Measurements from ENCODE around the gene DROSHA. TPM values are rescaled to one million over a fixed set of nuclear protein-coding genes. Genes with fewer than 3 reads are reported as not detected.
A peak's percentile ranks its signal among the peaks of the same experiment; 100 is the strongest.

Gene DROSHA
- total RNA-seq, 1 experiment from 2014 or later = 106 TPM

- Histone ChIP-seq H4K91ac (ENCODE audit: insufficient read length, low read depth, low read length) (no peak overlapping the region), H3K14ac (ENCODE audit: insufficient read depth, low read length) (no peak overlapping the region), H3K23ac (ENCODE audit: insufficient read length, low read depth, low read length) (no peak overlapping the region), H3K79me1 (ENCODE audit: insufficient read depth, low read depth, low read length, poor library complexity, severe bottlenecking) (peaks cover 5% of the 10 kb centered on the region), H3K56ac (ENCODE audit: insufficient read length, low read depth, low read length) (no peak overlapping the region), H3K23me2 (ENCODE audit: insufficient read length, low read depth, low read length, poor library complexity, severe bottlenecking) (peaks cover 12% of the 10 kb centered on the region), H2BK5ac (ENCODE audit: insufficient read length, low read length) (no peak overlapping the region), H3K4me1 (ENCODE audit: insufficient read depth, low read length) (0 out of 2 replicates have a peak, but pooled peaks cover 3% of the 10 kb centered on the region), H3K4me2 (ENCODE audit: insufficient read depth, insufficient read length, low read length) (peak overlapping the region; percentile 73), H4K8ac (replicated peaks; ENCODE audit: insufficient read length, low read depth, low read length) (no peak overlapping the region), H3K27ac (ENCODE audit: insufficient read length, low read depth, low read length) (no peak overlapping the region), H3K79me2 (ENCODE audit: insufficient read depth, low read length) (peaks cover 11% of the 10 kb centered on the region; the same call in 1 of the 2 replicates), H3T11ph (ENCODE audit: low read length) (no peak overlapping the region), H3K9ac (ENCODE audit: extremely low read depth, insufficient read length, low read length) (peak overlapping the region; percentile 84), H2AK5ac (ENCODE audit: insufficient read length, low read length) (no peak overlapping the region), H2BK20ac (ENCODE audit: low read depth, low read length, poor library complexity, severe bottlenecking) (no peak overlapping the region), H3K27me3 (ENCODE audit: insufficient read depth, low read length) (no peaks in the 10 kb centered on the region), H3K4ac (ENCODE audit: low read depth, low read length) (no peak overlapping the region), H3K9me3 (ENCODE audit: control insufficient read depth, low read depth, low read length) (no peaks in the 10 kb centered on the region), H4K20me1 (ENCODE audit: control insufficient read depth, insufficient read depth, insufficient read length) (no peaks in the 10 kb centered on the region), H3K18ac (ENCODE audit: insufficient read length, low read depth, low read length) (no peak overlapping the region), H2AFZ (ENCODE audit: low read length) (no peak overlapping the region), H2BK120ac (ENCODE audit: low read depth, low read length, poor library complexity, severe bottlenecking) (no peak overlapping the region), H4K5ac (ENCODE audit: insufficient read length, low read depth, low read length) (no peak overlapping the region), H2BK12ac (ENCODE audit: insufficient read length, low read depth, low read length) (no peak overlapping the region), H2BK15ac (ENCODE audit: low read depth, low read length) (no peak overlapping the region)
- H3K4me3 Mint-ChIP-seq = peak overlapping the region; percentile 99
- no peaks in the 10 kb centered on the region for H3K27me3 Mint-ChIP-seq (ENCODE audit: low read depth)
- H3K36me3 Mint-ChIP-seq (ENCODE audit: insufficient read depth in 1 of 3, low read depth in 3 of 3) = peaks cover 38 to 67% (median 67%) of the 10 kb centered on the region in 3 experiments; a peak in 6 of 7 replicates
- TF ChIP-seq, protein P1, sequence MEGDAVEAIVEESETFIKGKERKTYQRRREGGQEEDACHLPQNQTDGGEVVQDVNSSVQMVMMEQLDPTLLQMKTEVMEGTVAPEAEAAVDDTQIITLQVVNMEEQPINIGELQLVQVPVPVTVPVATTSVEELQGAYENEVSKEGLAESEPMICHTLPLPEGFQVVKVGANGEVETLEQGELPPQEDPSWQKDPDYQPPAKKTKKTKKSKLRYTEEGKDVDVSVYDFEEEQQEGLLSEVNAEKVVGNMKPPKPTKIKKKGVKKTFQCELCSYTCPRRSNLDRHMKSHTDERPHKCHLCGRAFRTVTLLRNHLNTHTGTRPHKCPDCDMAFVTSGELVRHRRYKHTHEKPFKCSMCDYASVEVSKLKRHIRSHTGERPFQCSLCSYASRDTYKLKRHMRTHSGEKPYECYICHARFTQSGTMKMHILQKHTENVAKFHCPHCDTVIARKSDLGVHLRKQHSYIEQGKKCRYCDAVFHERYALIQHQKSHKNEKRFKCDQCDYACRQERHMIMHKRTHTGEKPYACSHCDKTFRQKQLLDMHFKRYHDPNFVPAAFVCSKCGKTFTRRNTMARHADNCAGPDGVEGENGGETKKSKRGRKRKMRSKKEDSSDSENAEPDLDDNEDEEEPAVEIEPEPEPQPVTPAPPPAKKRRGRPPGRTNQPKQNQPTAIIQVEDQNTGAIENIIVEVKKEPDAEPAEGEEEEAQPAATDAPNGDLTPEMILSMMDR (conservative IDR thresholded peaks at IDR 0.05) = no peak
- H3K4me1 Mint-ChIP-seq = peaks cover 15 to 27% of the 10 kb centered on the region in 2 experiments
- no CpG with 5 or more reads among the region's 9 CpGs for WGBS (ENCODE audit: extremely low coverage, insufficient read length, low lambda C conversion rate)
- 0 out of 7 replicates have a peak overlapping the region, but pooled peaks of 1 of the 3 experiments have one; percentile 1 for H3K27ac Mint-ChIP-seq
- H3K9me3 Mint-ChIP-seq = no peaks in the 10 kb centered on the region
- DNase-seq = no peak
Observed at GRCh38 chr5:31530541-31531265, 1.2 kb downstream of the DROSHA start.

Measured in H9 (cell line).